ENCODE data around the gene PEAK3.

PEAK3 gene

GRCh38 chr19:2239173-2239572 lies 42.8 kb downstream of the PEAK3 start:
- DNase-seq (ENCODE audit: low read depth in 1 of 2, low spot score in 1 of 2), result no peak

- DNase-seq (ENCODE audit: low read depth in 1 of 2, low spot score in 1 of 2), result no peak
These were observed 44.2 kb downstream of the PEAK3 start for GRCh38 chr19:2237869-2238153.

- no peak for DNase-seq (ENCODE audit: low read depth in 1 of 2, low spot score in 1 of 2)
These were observed 44.7 kb downstream of the PEAK3 start for GRCh38 chr19:2237051-2237868.

GRCh38 chr19:2236314-2237050 lies 45.5 kb downstream of the PEAK3 start, which contains the start of the genes PLEKHJ1 and SF3A2:
PLEKHJ1 (minus strand) TSS chr19:2236329; CDS start chr19:2236248, 81 bp downstream.
SF3A2 (plus strand) TSS chr19:2236824; CDS start chr19:2243419, 6,595 bp downstream.
- DNase-seq (ENCODE audit: low read depth in 1 of 2, low spot score in 1 of 2), result peak; percentile 97 to 98

GRCh38 chr19:2236064-2236313 lies 46.0 kb downstream of the PEAK3 start:
- DNase-seq (ENCODE audit: low read depth in 1 of 2, low spot score in 1 of 2), result no peak

- no peak for DNase-seq (ENCODE audit: low read depth in 1 of 2, low spot score in 1 of 2)
These were observed 46.5 kb downstream of the PEAK3 start for GRCh38 chr19:2235381-2236063.

GRCh38 chr19:2234996-2235380 lies 47.0 kb downstream of the PEAK3 start:
- no peak for DNase-seq (ENCODE audit: low read depth in 1 of 2, low spot score in 1 of 2)

GRCh38 chr19:2233601-2234280 lies 48.2 kb downstream of the PEAK3 start:
- DNase-seq (ENCODE audit: low read depth in 1 of 2, low spot score in 1 of 2), result no peak

GRCh38 chr19:2232286-2233151 lies 49.5 kb downstream of the PEAK3 start:
- no peak for DNase-seq (ENCODE audit: low read depth in 1 of 2, low spot score in 1 of 2)

GRCh38 chr19:2231621-2232221 lies 50.3 kb downstream of the PEAK3 start:
- no peak for DNase-seq (ENCODE audit: low read depth in 1 of 2, low spot score in 1 of 2)

- no peak for DNase-seq (ENCODE audit: low read depth in 1 of 2, low spot score in 1 of 2)
These were observed 51.0 kb downstream of the PEAK3 start for GRCh38 chr19:2230807-2231533.

GRCh38 chr19:2230033-2230531 lies 51.9 kb downstream of the PEAK3 start:
- DNase-seq (ENCODE audit: low read depth in 1 of 2, low spot score in 1 of 2), result no peak

- no peak for DNase-seq (ENCODE audit: low read depth in 1 of 2, low spot score in 1 of 2)
These were observed 52.6 kb downstream of the PEAK3 start for GRCh38 chr19:2229103-2230032.

GRCh38 chr19:2228157-2229030 lies 53.6 kb downstream of the PEAK3 start:
- DNase-seq (ENCODE audit: low read depth in 1 of 2, low spot score in 1 of 2), result no peak

- no peak for DNase-seq (ENCODE audit: low read depth in 1 of 2, low spot score in 1 of 2)
These were observed 54.4 kb downstream of the PEAK3 start for GRCh38 chr19:2227415-2228156.

- DNase-seq (ENCODE audit: low read depth in 1 of 2, low spot score in 1 of 2), result no peak
These were observed 55.1 kb downstream of the PEAK3 start for GRCh38 chr19:2226840-2227360.
